NCI-H2196 (cell line): ENCODE measurements around the gene CFAP99.

Experiments
- DNase-seq: peaks from one replicate; lab custom pipeline; 2025; ENCODE audit not compliant: unreplicated experiment; lab: John Stamatoyannopoulos, UW

Gene CFAP99

DNA sequence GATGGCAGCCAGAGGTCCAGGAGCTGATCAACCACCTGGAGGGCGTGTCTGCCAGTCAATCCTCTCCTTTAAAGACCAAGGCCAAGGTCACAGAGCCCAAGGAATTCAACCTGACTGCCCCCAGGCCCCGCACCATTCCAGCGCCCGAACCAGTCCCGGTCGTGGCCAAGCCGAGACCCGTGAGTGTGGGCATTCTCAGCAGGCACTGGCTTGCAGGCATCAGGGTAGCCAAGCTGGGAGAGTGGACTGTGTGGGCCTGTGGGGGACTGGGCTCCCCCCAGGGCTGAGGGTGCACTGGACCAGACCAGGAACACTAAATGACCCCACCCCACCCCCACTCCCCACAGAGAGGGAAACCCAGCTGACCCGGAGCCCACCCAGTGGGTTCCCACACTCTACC is 26.4 kb downstream of the CFAP99 start:
- no peak for DNase-seq

DNA sequence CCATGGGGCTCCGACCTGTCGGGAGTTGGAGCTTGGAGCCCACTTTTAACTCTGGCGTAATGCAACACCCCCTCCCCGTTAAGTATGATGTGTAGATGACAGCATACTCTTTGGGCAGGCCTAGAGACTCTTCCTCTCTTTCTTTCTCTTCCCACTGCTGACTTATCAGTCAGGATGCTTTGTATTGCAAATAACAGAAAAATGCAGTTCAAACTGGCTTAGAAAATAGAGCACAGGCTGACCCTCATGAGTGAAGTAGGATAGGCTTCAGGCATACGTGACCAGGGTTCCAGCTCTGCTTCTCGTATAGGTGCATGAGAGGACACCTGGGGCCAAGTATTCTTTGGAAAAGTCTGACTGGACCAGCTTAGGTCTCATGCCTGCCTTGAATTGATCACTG is 26.8 kb downstream of the CFAP99 start:
- DNase-seq, result no peak

DNA sequence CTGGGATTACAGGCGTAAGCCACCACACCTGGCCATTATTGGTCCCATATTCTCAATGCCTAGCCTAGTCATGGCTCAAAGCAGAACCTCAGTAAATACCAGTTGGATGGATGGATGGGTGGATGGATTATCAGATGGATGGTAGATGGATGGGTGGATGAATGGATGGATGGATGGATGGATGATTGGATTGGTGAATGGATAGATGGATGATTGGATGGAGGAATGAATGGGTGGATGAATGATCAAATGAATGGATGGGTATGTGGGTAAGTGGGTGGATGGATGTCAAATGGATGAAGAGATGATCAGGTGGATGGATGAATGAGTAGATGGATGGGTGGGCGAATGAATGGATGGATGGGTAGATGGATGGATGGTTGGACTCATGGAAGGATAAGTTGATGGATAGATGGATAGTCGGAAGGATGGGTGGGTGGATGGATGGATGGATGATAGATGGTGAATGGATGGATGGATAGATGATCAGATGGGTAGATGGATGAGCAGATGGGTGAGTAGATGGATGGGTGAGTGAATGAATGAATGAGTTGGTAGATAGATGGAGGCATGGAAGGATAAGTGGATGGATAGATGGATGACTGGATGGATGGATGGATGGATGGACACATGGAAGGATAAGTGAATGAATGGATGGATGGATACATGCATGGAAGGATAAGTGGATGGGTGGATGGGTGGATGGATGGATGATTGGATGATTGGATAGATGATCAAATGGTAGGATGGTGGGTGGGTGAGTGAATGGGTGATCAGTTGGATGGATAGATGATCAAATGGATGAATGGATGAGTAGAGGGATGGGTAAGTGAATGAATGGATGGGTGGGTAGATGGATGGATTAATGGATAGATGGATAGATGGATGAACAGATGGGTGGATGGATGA is 28.2 kb downstream of the CFAP99 start:
- no peak for DNase-seq

DNA sequence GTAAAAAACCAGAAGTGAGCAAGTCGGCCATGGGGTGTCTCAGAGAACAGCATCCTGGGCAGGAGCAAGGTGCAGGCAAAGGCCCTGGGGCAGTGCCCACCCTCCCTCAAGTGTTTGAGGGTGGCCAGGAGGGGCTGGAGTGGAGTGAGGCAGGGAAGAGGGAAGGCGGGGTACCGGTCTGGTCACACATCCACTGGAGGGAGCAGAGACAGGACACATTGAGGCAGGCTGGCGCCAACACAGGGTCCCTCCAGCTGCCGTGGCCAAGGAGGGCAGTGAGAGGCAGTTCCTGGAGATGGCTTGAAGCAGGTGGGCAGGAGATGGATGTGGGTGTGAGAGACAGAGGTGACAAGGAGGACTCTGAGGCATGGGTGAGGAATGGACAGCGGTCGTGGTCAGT is 29.8 kb downstream of the CFAP99 start:
- DNase-seq, result no peak

DNA sequence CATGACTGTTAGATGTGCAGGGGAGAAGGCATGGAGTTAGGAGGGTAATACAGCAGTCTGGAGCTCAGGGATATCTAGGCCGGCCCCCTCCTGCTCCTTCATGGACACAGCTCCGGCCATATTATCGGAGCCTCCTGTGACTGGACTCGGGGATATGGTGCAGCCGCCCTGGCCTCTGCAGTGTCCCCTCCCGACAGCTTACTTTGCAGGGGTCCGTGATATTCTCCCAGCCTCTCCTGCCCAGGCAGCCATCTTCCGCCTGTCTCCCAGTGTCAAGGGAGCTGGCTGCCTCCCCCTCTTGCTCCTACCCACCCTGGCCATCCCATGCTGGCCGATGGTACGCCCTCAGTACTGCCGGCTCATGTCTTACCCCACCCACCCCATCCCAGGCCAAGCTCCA is 30.3 kb downstream of the CFAP99 start:
- DNase-seq, result no peak

DNA sequence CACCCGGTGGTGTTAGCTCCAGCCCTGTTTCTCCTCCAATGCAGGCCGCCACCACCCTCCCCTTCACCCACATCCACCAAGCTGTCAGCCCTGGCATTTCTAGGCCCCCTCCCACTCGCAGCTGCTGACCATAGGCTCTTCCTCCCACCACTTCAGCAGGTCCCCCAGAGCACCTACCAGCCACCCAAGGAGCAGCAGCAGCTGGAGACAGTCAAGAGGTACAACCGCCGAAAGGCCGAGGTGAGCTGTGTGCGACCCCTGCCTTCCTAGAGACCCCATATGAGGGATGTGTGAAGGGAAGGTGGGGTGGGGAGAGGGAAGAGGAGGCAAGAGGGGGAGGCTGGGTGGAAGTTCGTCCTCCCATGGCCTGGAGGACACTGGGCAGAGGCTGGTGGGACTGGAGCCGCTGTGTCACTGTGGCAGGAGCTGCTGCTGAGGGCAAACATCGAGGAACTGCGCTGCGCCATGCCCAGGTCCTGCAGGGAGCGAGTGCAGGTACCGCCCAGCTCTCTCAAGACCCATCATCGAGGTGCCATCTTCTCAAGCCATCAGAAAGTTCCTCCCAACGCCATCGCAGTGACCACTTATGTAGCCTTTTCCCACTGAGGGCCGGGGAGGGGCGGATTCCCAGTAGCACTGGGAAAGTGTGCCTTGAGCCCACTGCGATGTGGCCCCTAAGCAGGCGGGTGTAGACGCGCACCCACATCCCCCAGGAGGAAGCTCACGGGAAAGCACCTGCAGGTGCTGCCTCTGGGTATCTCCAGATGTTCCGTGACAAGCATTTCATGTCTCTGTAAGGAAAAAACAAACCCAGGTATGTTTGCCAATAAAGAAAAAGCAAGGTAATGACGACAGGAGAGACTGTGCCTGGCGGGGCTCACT is 31.0 kb downstream of the CFAP99 start:
- no peak for DNase-seq

DNA sequence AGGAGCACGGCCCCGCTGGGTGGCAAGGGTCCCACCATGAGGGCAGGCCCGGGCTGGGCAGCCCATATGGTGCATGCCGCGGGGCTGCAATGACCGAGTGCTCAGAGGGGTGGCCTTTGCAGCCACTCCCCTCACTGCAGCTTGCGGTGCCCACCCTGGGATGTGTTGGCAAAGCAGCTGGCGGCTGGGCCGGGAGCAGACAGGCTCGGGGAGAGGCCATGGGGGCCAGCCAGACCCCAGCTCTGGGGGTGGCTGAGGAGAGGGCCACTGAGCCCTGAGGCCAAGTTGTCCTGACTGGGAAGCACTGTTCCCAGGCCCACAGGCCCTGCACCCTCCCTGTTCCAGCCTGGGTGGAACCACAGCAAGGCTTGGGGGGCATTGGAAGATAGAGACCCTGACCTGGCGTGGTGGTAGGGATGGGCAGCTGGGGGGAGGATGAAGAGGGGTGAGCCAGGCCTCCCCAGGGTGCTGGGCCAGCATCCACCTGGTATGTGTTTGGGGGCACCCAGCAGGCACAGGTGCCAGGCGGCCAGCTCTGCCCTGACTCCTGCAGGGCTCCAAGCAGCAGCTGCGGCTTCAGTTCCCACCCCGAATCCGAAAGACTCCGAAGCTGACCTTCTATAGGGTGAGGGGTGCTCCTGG is 31.8 kb downstream of the CFAP99 start:
- DNase-seq, result no peak

DNA sequence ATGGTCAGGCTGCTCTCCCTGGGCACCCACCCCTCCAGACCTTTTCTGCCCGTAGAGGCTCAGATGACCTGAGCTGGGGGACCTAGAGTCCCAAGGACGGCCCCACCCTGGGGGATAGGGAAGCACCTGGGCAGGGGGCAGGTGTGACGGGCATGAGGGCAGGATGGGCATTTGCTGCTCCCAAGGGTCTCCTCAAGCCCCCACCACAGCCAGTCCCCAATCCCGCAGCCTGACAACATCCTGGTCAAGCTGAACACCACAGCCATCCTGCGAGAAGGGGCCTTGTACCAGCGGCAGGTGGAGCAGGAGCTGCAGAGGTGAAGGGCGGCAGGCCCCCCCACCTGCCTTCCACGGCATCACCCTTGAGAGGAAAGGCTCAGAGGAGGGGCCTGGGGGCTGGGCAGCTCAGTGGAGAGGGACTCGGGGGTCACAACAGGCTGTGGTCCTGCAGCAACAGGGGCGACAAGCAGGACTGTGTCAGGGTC is 32.3 kb downstream of the CFAP99 start:
- DNase-seq, result no peak

DNA sequence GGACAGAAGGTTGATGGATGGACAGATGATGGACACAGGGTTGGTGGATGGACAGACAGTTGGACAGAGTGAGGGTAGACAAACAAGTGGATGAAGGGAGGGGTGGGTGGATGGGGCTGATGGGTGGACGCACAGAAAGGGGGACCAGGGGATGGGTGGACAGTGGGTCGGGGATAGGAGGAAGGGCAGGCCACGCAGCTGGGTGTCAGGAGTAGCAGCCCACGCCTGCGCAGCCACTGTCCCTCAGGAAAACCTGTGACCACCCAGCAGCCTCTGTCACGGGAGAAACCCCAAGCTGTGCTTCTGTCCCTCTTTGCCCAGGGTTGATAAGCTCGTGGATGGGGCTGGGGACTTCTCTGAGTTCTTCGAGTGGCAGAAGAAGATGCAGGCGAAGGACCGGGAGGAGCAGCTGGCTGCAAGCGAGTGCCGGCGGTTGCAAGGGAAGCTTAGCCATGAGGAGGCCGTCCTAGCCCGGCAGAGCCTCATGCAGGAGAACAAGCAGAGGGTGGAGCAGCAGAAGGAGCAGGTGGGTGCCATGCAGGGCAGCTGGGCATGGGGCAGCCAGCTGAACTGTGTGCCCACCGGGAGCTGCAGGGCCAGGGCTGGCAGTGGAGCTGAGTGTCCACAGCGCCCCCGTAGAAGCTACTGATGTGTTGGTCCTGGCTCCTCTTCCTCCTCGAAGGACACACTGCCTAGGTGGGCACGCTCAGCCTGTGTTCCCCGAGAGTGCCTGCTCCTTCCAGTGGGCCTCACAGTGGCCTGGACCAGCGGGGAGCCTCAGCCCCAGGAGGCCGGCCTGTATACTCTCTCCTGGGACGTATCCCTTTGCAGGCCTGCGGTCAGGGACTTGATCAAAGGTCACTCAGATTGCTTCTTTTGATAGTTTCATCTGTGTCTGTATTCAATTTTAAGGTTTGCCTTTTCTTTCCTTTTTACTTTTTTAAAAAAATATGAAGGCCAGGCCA is 33.3 kb downstream of the CFAP99 start:
- no peak for DNase-seq

DNA sequence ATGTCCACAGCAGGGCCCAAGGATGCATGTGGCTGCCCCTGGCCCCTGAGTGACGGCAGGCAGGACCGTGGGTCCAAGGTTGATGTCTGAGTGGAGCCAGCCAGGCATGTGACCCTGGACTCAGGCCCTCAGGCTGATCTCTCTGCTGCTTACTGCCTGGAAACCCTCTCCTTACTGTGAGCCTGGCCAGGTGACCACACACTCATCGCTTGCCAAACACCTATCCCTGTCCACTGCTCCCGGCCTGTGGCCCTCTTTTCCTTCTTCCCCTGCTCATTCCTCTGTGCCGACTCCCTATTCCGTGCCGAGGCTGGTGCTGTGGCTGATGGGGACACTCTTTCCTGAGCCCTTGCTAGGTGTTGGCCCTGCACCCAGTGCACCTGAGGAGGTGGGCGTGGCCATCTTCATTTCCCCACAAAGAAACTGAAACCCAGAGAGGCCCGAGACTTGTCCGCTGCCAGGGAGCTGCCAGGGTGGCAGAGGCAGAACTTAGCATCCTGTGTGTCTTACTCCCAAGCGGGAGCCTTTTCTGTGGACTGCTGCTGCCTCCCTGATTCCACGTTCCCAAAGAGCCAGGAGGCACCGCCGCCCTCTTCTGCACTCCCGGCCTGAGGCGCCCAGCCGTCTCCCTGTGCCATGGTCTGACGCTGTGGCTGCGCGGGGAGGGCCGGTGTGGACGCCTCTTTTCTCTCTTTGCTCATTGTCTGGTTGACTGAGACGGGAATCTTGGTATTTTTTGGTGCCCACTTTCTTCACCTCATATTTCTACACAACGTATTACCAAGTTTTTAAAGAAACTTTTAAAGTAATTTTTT is 38.9 kb downstream of the CFAP99 start:
- no peak for DNase-seq

DNA sequence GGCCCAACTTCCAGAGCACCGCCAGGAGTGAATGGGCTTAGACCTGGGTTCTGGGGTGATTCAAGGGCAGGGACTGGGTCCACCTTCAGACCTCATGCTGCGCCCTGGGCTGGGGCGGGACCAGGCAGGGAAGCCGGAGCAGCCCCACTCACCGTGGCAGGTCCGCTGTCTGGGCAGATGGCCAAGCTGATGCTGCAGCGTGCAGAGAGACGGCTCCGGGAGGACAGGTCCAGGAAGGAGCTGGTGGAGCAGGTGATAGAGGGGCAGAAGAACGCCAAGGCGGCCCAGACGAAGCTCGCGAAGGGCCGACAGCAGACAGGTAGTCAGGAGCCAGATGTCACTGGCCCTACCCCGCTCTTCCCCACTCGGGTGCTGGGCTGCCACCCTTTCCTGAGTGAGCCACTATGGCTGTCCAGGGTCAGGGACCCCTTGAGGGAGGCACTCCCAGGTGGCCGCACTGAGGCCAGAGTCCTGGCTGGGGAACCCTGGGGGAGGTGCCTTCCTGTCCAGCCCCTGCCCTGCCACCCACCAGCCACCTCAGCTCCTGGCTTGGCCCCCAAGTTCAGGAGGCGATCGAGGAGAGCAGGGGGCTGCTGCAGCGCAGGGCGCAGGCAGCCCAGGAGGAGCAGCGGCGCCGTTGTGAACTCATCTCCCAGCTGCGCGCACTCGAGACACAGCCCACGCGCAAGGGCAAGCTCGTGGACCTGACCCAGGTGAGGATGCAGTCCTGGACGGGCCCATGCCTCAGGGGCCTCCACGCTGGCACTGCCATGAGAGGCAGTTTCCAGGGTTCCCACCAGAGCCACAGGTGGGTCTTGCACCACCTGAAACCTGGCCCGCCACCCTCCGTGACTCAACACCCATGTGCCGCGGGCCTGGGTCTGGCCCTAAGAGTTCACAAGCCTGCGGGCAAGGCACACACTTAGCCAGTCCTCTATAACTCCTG is 40.1 kb downstream of the CFAP99 start:
- no peak for DNase-seq

DNA sequence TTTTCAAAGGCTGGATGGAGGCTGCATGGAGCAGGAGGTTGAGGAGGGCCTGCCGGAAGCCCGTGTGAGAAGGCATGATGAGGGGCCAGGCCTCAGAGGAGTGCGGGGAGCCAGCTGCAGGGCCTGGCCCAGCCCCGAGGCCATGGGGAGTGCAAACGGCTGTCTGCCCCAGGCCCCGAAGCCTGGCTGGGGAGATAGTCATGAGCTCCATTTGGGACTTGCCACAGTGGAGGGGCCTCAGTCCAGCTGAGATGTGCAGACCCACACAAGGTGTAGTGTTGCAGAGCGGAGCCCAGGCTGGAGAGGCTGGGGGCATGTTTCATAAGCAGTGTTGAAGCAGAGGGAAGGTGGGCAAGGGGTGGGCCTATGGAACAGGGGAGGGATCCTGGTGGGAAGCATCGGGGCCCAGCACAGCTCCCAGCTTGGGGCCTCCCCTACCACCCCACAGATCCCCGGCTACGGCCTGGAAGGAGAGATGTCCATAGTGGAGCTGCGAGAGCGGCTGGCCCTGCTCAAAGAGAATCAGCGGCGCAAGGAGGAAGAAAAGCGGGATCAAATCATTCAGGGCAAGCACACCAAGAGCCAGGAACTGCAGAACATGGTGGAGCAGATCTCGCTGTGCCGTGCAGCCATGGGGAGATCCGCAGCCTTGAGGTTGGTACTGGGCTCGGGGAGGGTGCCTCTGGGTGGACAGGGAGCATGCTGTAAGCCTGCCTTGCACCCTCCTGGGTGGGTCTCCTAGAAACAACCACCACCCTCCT is 41.0 kb downstream of the CFAP99 start:
- DNase-seq, result no peak

DNA sequence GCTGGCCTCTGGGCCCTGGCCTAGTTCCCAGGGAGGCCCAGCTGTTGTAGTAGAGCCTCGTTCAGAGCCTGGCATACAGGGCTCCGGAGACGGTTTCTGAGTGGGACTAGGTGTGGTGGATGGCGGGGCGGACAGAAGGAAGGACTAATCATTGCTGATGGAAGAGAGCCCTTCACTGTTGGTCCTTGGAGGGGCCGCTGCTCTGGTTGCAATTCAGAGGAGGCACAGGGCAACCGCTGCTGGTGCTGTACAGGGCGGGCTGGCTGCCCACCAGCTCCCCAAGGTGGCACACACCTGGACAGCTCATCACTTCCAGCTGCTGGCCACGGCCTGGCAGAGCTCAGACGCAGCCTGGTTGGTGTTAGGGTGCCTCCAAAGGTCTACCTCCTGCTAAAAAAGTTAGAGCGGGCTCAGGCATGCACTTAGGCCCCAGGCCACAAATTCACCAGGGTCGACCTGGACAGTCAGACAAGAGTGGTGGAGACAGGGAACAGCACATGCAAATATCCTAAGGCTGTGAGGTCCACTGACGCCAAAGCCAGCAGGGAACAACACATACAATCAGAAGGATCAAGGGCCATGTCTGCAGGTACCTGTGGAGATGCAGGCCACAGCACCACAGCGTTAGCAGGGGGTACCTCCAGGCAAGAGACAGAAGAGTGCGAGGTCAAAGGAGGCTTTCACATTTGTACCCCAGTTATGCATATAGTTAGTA is 42.6 kb downstream of the CFAP99 start:
- no peak for DNase-seq

DNA sequence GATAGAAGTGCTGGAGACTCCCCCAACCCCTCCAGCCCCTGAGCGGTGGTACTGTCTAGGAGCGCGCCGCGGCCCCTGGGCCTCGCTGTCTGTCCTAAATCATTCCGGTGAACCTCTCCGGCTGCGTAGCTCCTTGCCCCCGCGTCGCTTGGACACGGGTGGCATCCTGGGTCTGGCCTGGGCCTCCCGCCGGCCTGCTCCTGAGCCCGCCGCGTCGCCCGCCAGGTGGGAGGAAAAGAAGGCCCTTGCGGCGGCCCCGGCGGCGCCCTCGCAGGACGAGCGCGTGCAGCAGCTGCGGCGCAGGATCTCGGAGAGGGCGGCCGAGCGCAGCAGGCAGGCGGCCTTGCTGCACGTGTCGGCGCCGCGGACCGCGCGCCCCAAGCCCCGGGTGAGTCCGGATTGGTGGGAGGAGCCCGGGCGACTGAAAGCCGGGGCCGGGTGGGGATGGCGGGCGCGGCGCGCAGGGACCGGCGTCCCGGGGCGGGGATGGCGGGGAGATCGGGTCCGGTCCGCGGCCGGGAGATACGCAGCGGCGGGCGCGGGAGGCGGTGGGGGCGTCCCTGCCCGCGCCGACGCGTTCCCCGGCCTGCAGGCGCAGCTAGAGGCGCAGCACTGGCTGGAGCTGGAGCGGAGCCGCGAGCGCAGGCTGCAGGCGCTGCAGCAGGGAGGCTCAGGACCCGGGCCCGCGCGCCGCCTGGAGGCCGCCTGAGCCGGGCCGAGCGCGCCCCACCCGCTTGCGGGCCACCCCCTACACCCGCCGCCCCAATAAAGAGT is 43.6 kb downstream of the CFAP99 start:
- DNase-seq, result peak; percentile 46

DNA sequence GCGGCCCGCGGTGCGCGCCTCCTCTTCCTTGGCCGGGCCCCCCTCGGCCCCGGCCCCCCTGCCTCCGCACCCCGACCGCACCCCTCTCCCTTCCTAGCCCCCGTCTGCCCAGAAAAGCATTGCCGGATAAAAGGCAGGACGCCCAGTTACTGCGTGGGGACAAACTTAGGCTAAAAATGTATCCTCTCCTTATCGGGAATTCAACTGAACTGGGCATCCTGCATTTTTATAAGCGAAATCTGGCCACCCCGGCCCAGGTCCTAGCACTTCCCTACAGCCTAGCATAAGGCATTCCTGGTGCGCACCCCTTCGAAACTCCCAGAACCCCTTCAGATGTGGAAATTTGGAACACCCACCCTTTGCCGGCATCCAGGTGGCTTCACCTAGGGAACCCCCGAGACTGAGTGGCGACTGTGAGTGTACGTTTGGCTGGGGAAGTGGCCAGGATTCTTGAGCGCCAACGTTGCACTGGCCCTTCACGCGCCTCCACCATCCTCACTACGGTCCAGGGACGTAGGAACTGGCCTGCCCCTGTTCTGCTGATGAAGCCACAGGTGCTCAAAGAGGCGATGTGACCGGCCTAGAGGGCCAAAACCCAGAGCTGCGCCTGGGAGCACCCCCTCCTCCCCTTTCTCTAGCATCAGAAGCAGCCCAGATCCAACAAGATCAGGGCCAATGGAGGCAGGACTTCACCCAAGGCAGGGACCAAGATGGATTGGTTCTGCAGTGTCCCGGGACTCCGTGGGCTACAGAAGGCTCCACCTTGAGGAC is 44.4 kb downstream of the CFAP99 start:
- no peak for DNase-seq
